Cardiac muscle cell (in vitro differentiated cells and primary cell): ENCODE measurements around the gene TEAD3. TPM values are rescaled to one million over a fixed set of nuclear protein-coding genes. Genes with fewer than 3 reads are reported as not detected.

ENCODE experiments used
- DNase-seq, 2 donors: peaks; one replicate each; pipeline versions ENCODE4 v3.0.0 to v3.0.0-alpha.2; 2010 to 2017; ENCODE audit warnings: low read depth in 1 of 2, low spot score in 1 of 2
- H3K27ac ChIP-seq: fragments of 200-600 bp; sonication (generic); 2 replicates; pipeline ENCODE4 v1.5.1; 2016
- H3K27me3 ChIP-seq: fragments of 200-600 bp; sonication (generic); 2 replicates; pipeline ENCODE4 v1.6.0; 2016; ENCODE audit warnings: control low read depth
- H3K36me3 ChIP-seq: fragments of 200-600 bp; sonication (generic); 2 replicates; pipeline ENCODE4 v1.5.1; 2016; ENCODE audit warnings: control low read depth
- H3K4me1 ChIP-seq: fragments of 200-600 bp; sonication (generic); 2 replicates; pipeline ENCODE4 v1.8.1; 2017; ENCODE audit warnings: low read depth, mild to moderate bottlenecking, mixed run types
- H3K4me3 ChIP-seq: fragments of 200-600 bp; sonication (generic); 2 replicates; pipeline ENCODE4 v1.5.1; 2016; ENCODE audit warnings: mild to moderate bottlenecking
- H3K9me3 ChIP-seq: fragments of 200-600 bp; sonication (generic); 2 replicates; pipeline ENCODE4 v1.5.1; 2017; ENCODE audit warnings: low read depth, mild to moderate bottlenecking, control low read depth
- polyA plus RNA-seq: library from polyadenylated mRNA; unstranded; fragments of >200 nt; fragmentation: Nextera tagmentation; extraction: Ambion mirVana; gene quantifications from 2 replicates; pipeline ENCODE4 v1.2.1, GENCODE V29; 2016
- total RNA-seq: library from RNA; depleted of rRNA; stranded (reverse); fragments of >200 nt; gene quantifications from 2 replicates; pipeline ENCODE4 v1.2.3, GENCODE V29; 2016
- TF ChIP-seq, protein P1 (sequence below): IDR thresholded peaks from 2 replicates; pipeline ENCODE4 v1.5.1; 2012; ENCODE audit warnings: low read depth, mild to moderate bottlenecking, low read length

TEAD3 gene
- total and polyA plus RNA-seq, 2 experiments from 2014 or later: 64.0 to 98.6 TPM

DNA sequence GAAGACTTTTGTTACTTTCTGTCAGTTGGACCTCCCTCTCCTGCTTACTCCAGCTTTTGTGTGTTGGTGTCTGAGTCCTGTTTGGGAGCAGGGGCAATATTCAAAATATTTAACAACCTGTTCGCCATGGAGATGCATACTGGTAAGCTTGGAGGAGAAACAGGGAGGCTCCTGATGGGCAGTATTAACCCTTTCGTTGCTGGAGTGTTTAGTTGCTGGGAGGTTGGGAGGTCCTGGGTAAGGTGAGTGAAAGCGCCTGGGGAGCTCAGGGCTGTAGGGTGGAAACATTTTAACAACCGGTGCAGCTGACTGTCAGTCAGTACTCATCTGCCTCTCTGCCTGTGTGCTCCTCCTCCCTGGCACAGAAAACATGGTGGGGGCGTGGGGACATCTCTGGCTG lies 11.7 kb upstream of the TEAD3 start:
- H3K36me3 ChIP-seq: no peaks in the 10 kb centered on the region
- H3K9me3 ChIP-seq: no peaks in the 10 kb centered on the region
- H3K4me1 ChIP-seq: peaks cover 9% of the 10 kb centered on the region
- no peak overlapping the region for H3K4me3 ChIP-seq
- H3K27me3 ChIP-seq: no peaks in the 10 kb centered on the region
- TF ChIP-seq, protein P1, sequence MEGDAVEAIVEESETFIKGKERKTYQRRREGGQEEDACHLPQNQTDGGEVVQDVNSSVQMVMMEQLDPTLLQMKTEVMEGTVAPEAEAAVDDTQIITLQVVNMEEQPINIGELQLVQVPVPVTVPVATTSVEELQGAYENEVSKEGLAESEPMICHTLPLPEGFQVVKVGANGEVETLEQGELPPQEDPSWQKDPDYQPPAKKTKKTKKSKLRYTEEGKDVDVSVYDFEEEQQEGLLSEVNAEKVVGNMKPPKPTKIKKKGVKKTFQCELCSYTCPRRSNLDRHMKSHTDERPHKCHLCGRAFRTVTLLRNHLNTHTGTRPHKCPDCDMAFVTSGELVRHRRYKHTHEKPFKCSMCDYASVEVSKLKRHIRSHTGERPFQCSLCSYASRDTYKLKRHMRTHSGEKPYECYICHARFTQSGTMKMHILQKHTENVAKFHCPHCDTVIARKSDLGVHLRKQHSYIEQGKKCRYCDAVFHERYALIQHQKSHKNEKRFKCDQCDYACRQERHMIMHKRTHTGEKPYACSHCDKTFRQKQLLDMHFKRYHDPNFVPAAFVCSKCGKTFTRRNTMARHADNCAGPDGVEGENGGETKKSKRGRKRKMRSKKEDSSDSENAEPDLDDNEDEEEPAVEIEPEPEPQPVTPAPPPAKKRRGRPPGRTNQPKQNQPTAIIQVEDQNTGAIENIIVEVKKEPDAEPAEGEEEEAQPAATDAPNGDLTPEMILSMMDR: no peak
- H3K27ac ChIP-seq: no peak overlapping the region
- DNase-seq: no peak

DNA sequence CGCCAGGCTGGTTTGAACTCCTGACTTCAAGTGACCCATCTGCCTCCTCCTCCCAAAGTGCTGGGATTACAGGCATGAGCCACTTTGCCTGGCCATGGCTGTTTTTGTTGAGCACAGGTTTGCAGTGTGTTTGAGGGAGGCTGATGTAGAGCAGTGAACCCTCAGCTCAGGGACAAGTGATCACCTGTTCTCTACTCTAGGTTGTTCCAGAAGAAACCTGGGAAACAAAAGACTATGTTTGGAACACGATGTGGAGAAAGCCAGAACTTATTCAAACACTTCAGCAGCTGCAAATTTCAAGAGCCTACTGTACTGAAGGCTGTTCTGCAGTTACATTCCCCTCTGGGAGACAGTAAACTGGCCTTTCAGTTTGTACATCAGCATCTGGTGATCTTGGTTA lies 11.1 kb upstream of the TEAD3 start:
- DNase-seq: no peak
- Histone ChIP-seq H3K27me3 (no peaks in the 10 kb centered on the region), H3K27ac (no peak overlapping the region), H3K4me3 (no peak overlapping the region), H3K36me3 (no peaks in the 10 kb centered on the region), H3K4me1 (peaks cover 9% of the 10 kb centered on the region), H3K9me3 (no peaks in the 10 kb centered on the region)
- TF ChIP-seq, protein P1: no peak

DNA sequence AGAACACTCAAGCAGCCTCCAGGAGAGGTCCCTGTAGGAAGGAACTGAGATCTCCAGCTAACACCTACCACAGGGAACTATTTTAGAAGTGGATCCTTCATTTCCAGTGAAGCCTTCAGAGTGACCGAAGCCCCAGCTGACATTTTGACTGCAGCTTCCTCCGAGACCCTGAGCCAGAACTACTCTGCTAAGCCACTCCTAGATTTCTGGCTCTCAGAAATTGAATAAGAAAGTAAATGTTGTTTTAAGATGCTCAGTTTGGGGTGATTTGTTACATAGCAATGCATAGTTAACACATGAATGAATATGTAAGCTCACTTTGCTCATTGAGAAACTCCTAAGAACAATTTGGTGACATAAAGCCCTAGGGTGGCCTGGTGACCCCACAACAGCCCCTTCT lies 10.3 kb upstream of the TEAD3 start:
- Histone ChIP-seq H3K27me3 (no peaks in the 10 kb centered on the region), H3K9me3 (no peaks in the 10 kb centered on the region), H3K4me3 (no peak overlapping the region), H3K4me1 (peaks cover 9% of the 10 kb centered on the region), H3K27ac (no peak overlapping the region), H3K36me3 (no peaks in the 10 kb centered on the region)
- TF ChIP-seq, protein P1: no peak
- no peak for DNase-seq

DNA sequence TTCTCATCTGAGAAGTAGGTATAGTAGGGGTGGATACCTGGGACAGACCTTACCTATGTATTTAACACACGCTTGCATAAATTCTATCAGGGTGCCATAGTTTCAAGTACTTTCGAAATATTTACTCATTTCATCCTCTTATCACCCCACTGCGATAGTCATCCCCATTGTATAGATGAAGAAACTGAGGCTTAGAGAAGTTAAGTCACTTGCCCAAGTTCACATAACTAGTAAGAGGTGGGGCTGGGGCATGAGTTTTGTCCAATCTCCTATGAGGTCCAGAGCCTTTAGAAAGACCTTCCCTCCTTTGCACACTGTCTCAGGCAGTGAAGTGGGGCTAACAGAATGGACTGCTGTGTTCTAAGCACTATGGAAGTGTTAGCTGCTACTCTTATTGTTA lies 9.7 kb upstream of the TEAD3 start:
- H3K36me3 ChIP-seq: no peaks in the 10 kb centered on the region

DNA sequence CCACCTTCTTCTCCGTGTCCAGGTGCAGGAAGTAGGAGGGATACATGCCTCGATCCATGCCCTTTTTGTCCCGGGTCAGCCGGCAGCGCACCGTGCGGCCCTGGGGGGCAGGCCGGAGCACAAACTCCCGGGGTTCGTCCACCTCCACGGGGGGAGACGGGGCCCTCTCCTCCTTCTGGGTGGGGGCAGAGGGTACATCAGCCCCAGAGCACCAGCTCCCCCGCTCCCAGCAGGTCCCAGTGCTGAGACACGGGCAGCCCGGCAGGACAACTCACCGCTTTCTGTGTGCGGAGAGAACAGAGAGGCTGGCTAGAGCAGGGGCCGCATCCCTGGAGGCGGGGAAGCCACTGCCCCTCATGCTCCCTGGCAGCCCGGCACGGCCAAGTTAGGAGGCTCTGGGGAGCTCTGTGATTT lies 9.1 kb upstream of the TEAD3 start:
- Histone ChIP-seq H3K27ac (no peak overlapping the region), H3K27me3 (no peaks in the 10 kb centered on the region), H3K4me3 (no peak overlapping the region), H3K4me1 (peaks cover 4% of the 10 kb centered on the region), H3K9me3 (no peaks in the 10 kb centered on the region), H3K36me3 (no peaks in the 10 kb centered on the region)
- DNase-seq: no peak
- TF ChIP-seq, protein P1: no peak

More for the DNA sequence above, 9.7 kb upstream of the TEAD3 start:
- H3K4me3 ChIP-seq: no peak overlapping the region
- TF ChIP-seq, protein P1: no peak
- H3K27ac ChIP-seq: no peak overlapping the region
- no peaks in the 10 kb centered on the region for H3K9me3 ChIP-seq
- H3K27me3 ChIP-seq: no peaks in the 10 kb centered on the region
- no peak for DNase-seq
- H3K4me1 ChIP-seq: peaks cover 9% of the 10 kb centered on the region

DNA sequence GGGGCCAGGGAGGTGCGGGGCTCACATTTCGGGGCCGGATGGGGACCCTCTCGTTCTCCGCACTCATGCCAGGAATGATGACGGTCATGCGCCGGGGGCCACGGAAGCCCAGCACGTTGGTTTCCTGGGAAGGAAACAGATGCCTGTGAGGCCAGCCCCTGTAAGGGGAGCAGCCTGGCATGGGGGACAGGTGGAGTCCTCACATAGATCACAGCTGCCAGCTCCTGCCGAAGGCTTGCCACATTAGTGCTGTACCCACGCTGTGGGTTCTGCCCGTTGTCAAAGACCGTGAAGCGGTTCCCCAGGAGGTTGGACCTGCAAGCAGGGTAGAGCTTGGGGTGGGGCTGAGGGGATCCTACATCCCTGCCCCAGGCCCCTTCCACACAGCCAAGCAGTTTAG lies 6.7 kb upstream of the TEAD3 start:
- Histone ChIP-seq H3K27ac (no peak overlapping the region), H3K4me1 (peaks cover 4% of the 10 kb centered on the region), H3K4me3 (no peak overlapping the region), H3K36me3 (no peaks in the 10 kb centered on the region), H3K9me3 (no peaks in the 10 kb centered on the region), H3K27me3 (no peaks in the 10 kb centered on the region)
- TF ChIP-seq, protein P1: no peak
- no peak for DNase-seq
